B cell (primary cell): ENCODE data around the gene TBC1D1.

Source experiments
- EZH2 ChIP-seq: IDR thresholded peaks from 2 replicates; pipeline ENCODE4 v1.6.1; 2012; ENCODE audit warnings: borderline replicate concordance, low read depth, mild to moderate bottlenecking, moderate library complexity, low read length; ENCODE audit not compliant: insufficient read depth, poor library complexity, severe bottlenecking
- TF ChIP-seq, protein P1 (sequence below): fragments of 200-600 bp; IDR thresholded peaks from one replicate; pipeline ENCODE4 v1.8.0; 2022; ENCODE audit warnings: antibody characterized with exemption, mild to moderate bottlenecking

- no peak for TF ChIP-seq EZH2
- TF ChIP-seq, protein P1, sequence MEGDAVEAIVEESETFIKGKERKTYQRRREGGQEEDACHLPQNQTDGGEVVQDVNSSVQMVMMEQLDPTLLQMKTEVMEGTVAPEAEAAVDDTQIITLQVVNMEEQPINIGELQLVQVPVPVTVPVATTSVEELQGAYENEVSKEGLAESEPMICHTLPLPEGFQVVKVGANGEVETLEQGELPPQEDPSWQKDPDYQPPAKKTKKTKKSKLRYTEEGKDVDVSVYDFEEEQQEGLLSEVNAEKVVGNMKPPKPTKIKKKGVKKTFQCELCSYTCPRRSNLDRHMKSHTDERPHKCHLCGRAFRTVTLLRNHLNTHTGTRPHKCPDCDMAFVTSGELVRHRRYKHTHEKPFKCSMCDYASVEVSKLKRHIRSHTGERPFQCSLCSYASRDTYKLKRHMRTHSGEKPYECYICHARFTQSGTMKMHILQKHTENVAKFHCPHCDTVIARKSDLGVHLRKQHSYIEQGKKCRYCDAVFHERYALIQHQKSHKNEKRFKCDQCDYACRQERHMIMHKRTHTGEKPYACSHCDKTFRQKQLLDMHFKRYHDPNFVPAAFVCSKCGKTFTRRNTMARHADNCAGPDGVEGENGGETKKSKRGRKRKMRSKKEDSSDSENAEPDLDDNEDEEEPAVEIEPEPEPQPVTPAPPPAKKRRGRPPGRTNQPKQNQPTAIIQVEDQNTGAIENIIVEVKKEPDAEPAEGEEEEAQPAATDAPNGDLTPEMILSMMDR: no peak
Measured at GRCh38 chr4:38136604-38137003, 245.7 kb downstream of the TBC1D1 start.
